GM19455 (cell line): Measurements from ENCODE around the gene IPO4.
A peak's percentile ranks its signal among the peaks of the same experiment; 100 is the strongest.

Experiments used
- ATAC-seq: cut with Tn5 transposase; IDR thresholded peaks from one replicate; pipeline ENCODE4 v1.9.1; 2021; ENCODE audit not compliant: unreplicated experiment

The IPO4 gene

GRCh38 chr14:24150993-24151392 lies 37.6 kb downstream of the IPO4 start:
- ATAC-seq, result no peak

GRCh38 chr14:24150567-24150966 lies 38.0 kb downstream of the IPO4 start:
- ATAC-seq, result no peak

GRCh38 chr14:24150061-24150460 lies 38.6 kb downstream of the IPO4 start:
- ATAC-seq, result no peak

GRCh38 chr14:24149302-24149969 lies 39.2 kb downstream of the IPO4 start:
- no peak for ATAC-seq

DNA sequence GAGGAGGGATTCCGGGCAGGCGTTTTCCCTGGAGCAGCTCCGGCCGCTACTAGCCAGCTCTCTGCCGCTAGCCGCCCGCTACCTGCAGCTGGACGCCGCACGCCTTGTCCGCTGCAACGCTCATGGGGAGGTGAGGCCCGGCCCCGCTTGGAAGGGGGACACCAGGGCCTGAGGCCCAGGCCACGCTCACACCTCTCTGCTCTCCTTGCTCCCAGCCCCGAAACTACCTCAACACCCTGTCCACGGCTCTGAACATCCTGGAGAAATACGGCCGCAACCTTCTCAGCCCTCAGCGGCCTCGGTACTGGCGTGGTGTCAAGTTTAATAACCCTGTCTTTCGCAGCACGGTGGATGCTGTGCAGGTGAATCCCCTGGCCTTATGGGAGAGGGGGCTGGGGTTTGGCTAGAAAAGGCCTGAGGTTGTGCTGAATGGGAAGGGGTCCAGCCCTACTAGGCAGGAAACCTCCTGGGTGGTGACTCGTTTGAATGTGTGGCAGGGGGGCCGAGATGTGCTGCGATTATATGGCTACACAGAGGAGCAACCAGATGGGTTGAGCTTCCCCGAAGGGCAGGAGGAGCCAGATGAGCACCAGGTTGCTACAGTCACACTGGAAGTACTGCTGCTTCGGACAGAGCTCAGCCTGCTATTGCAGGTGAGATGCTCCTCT lies 40.7 kb downstream of the IPO4 start:
- ATAC-seq, result no peak

- peak; percentile 83 for ATAC-seq
Measured at GRCh38 chr14:24146978-24147760, 41.4 kb downstream of the IPO4 start, which contains the start of gene RNF31. RNF31 (plus strand) TSS chr14:24147498; CDS start chr14:24147699, 201 bp downstream.

GRCh38 chr14:24146453-24146977 lies 42.1 kb downstream of the IPO4 start, which contains the start of gene PSME2:
PSME2 (minus strand) TSS chr14:24146610; CDS start chr14:24146581, 29 bp downstream.
- ATAC-seq, result peak; percentile 62

GRCh38 chr14:24145690-24146452 lies 42.7 kb downstream of the IPO4 start:
- ATAC-seq, result no peak

DNA sequence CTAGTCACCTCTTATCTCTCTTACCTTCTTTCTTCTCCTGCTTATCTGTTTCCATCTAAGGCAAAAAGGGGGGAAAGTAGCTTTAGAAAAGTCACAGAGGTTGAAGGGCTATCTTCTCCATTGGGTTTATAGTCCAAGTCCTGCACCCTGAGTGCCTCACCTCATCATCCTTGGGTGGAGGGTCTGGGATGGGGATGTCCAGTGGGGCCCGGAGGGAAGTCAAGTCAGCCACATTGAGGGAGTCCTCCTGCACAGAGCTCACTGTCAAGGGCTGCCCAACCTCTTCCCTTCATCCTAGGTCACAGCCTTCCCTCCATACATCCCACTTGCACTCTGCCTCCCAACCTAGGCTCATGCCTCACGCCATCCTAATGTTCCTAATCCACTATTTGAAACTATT lies 43.4 kb downstream of the IPO4 start:
- ATAC-seq, result no peak

- no peak for ATAC-seq
Measured at GRCh38 chr14:24144451-24144850, 44.2 kb downstream of the IPO4 start.

GRCh38 chr14:24143511-24143910 lies 45.1 kb downstream of the IPO4 start:
- no peak for ATAC-seq

- ATAC-seq, result peak; percentile 78
Measured at GRCh38 chr14:24141097-24141880, 47.3 kb downstream of the IPO4 start, which contains the start of gene EMC9. EMC9 (minus strand) TSS chr14:24141591; CDS start chr14:24141304, 287 bp downstream.

GRCh38 chr14:24139272-24139934 lies 49.2 kb downstream of the IPO4 start:
- no peak for ATAC-seq

- ATAC-seq, result no peak
Measured at GRCh38 chr14:24138396-24139271, 50.0 kb downstream of the IPO4 start.

DNA sequence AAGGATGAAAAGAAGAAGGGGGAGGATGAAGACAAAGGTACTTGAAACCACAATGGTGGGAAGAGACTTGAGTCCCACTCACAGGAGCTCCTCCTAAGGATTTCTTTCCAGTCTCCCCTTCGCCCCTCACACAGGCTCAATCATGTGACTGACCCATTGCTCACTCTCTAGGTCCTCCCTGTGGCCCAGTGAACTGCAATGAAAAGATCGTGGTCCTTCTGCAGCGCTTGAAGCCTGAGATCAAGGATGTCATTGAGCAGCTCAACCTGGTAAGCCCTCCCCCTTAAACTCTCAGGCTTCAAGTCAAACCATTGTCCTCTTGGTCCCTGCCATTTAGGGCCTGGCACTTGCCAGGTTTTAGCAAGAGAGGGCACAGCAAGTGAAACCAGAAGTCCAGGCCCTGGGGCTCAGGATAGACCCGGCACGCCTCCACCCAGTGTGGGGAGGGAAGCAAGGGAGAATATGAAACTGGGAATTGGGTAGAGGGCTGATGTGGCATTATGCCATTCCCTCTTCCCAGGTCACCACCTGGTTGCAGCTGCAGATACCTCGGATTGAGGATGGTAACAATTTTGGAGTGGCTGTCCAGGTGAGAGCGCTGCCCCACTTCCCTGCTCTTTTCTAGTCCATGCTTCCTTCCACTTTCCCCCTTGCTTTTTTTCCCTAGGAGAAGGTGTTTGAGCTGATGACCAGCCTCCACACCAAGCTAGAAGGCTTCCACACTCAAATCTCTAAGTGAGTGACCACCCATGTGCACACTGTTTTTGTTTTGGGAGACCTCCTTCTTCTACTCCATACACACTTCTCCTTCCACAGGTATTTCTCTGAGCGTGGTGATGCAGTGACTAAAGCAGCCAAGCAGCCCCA lies 50.9 kb downstream of the IPO4 start:
- ATAC-seq, result no peak

GRCh38 chr14:24136684-24137528 lies 51.7 kb downstream of the IPO4 start:
- no peak for ATAC-seq
